WTC11 (cell line): ENCODE results near the gene TNXB. TPM values are rescaled to one million over a fixed set of nuclear protein-coding genes. Genes with fewer than 3 reads are reported as not detected.

Source experiments
- ATAC-seq: fragments of 200-7000 bp; cut with Tn5 transposase; 2 replicates; pipeline ENCODE4 v1.10.0; 2021; ENCODE audit warnings: mild to moderate bottlenecking, moderate library complexity
- CTCF ChIA-PET: fragments of 300-600 bp; sonication (Branson Sonifier 250); formaldehyde crosslinking; loops from one replicate; lab custom pipeline; 2021; ENCODE audit warnings: antibody characterized with exemption; lab: Charles Lee
- POLR2A ChIA-PET: fragments of 350-600 bp; sonication (Branson Sonifier 250); formaldehyde crosslinking; loops from one replicate; lab custom pipeline; 2021; ENCODE audit warnings: antibody characterized with exemption; lab: Charles Lee
- DNase-seq: peaks from one replicate; pipeline ENCODE4 v3.0.0; 2021; ENCODE audit warnings: low spot score
- H3K27ac Mint-ChIP-seq: 2 replicates; pipeline ENCODE4 v1.8.0; 2021; ENCODE audit warnings: mixed read lengths
- H3K27me3 Mint-ChIP-seq: 2 replicates; pipeline ENCODE4 v1.8.0; 2021; ENCODE audit warnings: low read depth, mild to moderate bottlenecking, moderate library complexity, mixed read lengths
- H3K36me3 Mint-ChIP-seq: 2 replicates; pipeline ENCODE4 v1.8.0; 2021; ENCODE audit warnings: mixed read lengths
- H3K4me1 Mint-ChIP-seq: 2 replicates; pipeline ENCODE4 v1.8.0; 2022; ENCODE audit warnings: mixed read lengths
- H3K4me3 Mint-ChIP-seq: 2 replicates; pipeline ENCODE4 v1.8.0; 2021; ENCODE audit warnings: mild to moderate bottlenecking, moderate library complexity, mixed read lengths
- H3K9me3 Mint-ChIP-seq: 2 replicates; pipeline ENCODE4 v1.8.0; 2021; ENCODE audit warnings: mixed read lengths
- ARID4B ChIP-seq: sonication (generic); formaldehyde crosslinking; IDR thresholded peaks from 2 replicates; pipeline ENCODE4 v1.8.0; 2023; ENCODE audit warnings: missing genetic modification reagents, mild to moderate bottlenecking, borderline replicate concordance
- CBFB ChIP-seq: sonication (generic); formaldehyde crosslinking; IDR thresholded peaks from 2 replicates; pipeline ENCODE4 v1.8.1; 2022; ENCODE audit warnings: mild to moderate bottlenecking, low read depth, missing genetic modification reagents
- CREB1 ChIP-seq: sonication (generic); formaldehyde crosslinking; IDR thresholded peaks from 2 replicates; pipeline ENCODE4 v1.8.0; 2023; ENCODE audit warnings: mild to moderate bottlenecking, missing genetic modification reagents
- E2F1 ChIP-seq: sonication (generic); formaldehyde crosslinking; IDR thresholded peaks from 2 replicates; pipeline ENCODE4 v1.8.0; 2022; ENCODE audit warnings: mild to moderate bottlenecking, missing genetic modification reagents
- EMX1 ChIP-seq: fragments of 250-450 bp; sonication (Bioruptor Pico); IDR thresholded peaks from 2 replicates; pipeline ENCODE4 v1.8.0; 2021; ENCODE audit warnings: mild to moderate bottlenecking
- KAT7 ChIP-seq: sonication (generic); formaldehyde crosslinking; IDR thresholded peaks from 2 replicates; pipeline ENCODE4 v1.8.1; 2023; ENCODE audit warnings: missing genetic modification reagents, mild to moderate bottlenecking, borderline replicate concordance
- MAX ChIP-seq: sonication (generic); formaldehyde crosslinking; IDR thresholded peaks from 2 replicates; pipeline ENCODE4 v1.8.0; 2022; ENCODE audit warnings: mild to moderate bottlenecking, missing genetic modification reagents
- MLX ChIP-seq: sonication (generic); formaldehyde crosslinking; IDR thresholded peaks from 2 replicates; pipeline ENCODE4 v1.8.1; 2023; ENCODE audit warnings: mild to moderate bottlenecking, missing genetic modification reagents, moderate library complexity
- NR1H2 ChIP-seq: sonication (generic); formaldehyde crosslinking; IDR thresholded peaks from 2 replicates; pipeline ENCODE4 v1.9.0; 2021; ENCODE audit warnings: mild to moderate bottlenecking, moderate library complexity, missing genetic modification reagents
- NR2C2 ChIP-seq: sonication (generic); formaldehyde crosslinking; IDR thresholded peaks from 2 replicates; pipeline ENCODE4 v1.8.0; 2022; ENCODE audit warnings: mild to moderate bottlenecking, missing genetic modification reagents
- PRDM15 ChIP-seq: sonication (generic); formaldehyde crosslinking; IDR thresholded peaks from 2 replicates; pipeline ENCODE4 v1.8.0; 2022; ENCODE audit warnings: missing genetic modification reagents
- PRRX2 ChIP-seq: fragments of 250-450 bp; sonication (Bioruptor Pico); IDR thresholded peaks from 2 replicates; pipeline ENCODE4 v1.8.0; 2021; ENCODE audit warnings: mild to moderate bottlenecking
- SP1 ChIP-seq: sonication (generic); formaldehyde crosslinking; conservative IDR thresholded peaks from 2 replicates; pipeline ENCODE4 v1.8.1; 2022; ENCODE audit warnings: missing genetic modification reagents
- TCF7 ChIP-seq: sonication (generic); formaldehyde crosslinking; IDR thresholded peaks from 2 replicates; pipeline ENCODE4 v1.8.0; 2022; ENCODE audit warnings: mild to moderate bottlenecking, low read depth, missing genetic modification reagents, moderate library complexity
- USF1 ChIP-seq: sonication (generic); formaldehyde crosslinking; IDR thresholded peaks from 2 replicates; pipeline ENCODE4 v1.8.0; 2022; ENCODE audit warnings: mild to moderate bottlenecking, missing genetic modification reagents
- ZNF121 ChIP-seq: sonication (generic); formaldehyde crosslinking; IDR thresholded peaks from 2 replicates; pipeline ENCODE4 v1.8.0; 2023; ENCODE audit warnings: missing genetic modification reagents
- ZNF263 ChIP-seq: sonication (generic); formaldehyde crosslinking; IDR thresholded peaks from 2 replicates; pipeline ENCODE4 v1.8.1; 2022; ENCODE audit warnings: low read depth, mild to moderate bottlenecking, moderate library complexity, missing genetic modification reagents
- ZNF396 ChIP-seq: fragments of 250-450 bp; sonication (Bioruptor Pico); IDR thresholded peaks from 2 replicates; pipeline ENCODE4 v1.8.0; 2021; ENCODE audit warnings: mild to moderate bottlenecking, moderate library complexity, borderline replicate concordance
- ZNF512 ChIP-seq: sonication (generic); formaldehyde crosslinking; IDR thresholded peaks from 2 replicates; pipeline ENCODE4 v1.8.1; 2022; ENCODE audit warnings: missing genetic modification reagents, borderline replicate concordance
- total RNA-seq: library from RNA; stranded (reverse); gene quantifications from 3 replicates; pipeline ENCODE4 v1.2.3, GENCODE V29; 2021

The TNXB gene
- total RNA-seq, 1 experiment from 2014 or later, result 6.4 TPM

- Mint-ChIP-seq H3K4me1 (no peaks in the 10 kb centered on the region), H3K9me3 (no peaks in the 10 kb centered on the region), H3K27ac (no peak overlapping the region), H3K4me3 (no peak overlapping the region), H3K36me3 (no peaks in the 10 kb centered on the region), H3K27me3 (peaks cover 2% of the 10 kb centered on the region; the same call in 1 of the 2 replicates)
- CTCF ChIA-PET, result interaction anchor here (0.6 to 1.8 kb wide), 16 partner anchors 9 to 198 kb away, joined by 3 to 23 read pairs (median 6); partner anchors contain the start of genes AGPAT1, DXO, FKBPL and TNXB
- DNase-seq (no peak), ATAC-seq (peak; percentile 76)
- TF ChIP-seq MAX (CRISPR knock-in tag) (no peak), PRRX2 (CRISPR knock-in tag) (no peak), NR1H2 (no peak), ZNF121 (no peak), ARID4B (no peak), MLX (CRISPR knock-in tag) (no peak), E2F1 (CRISPR knock-in tag) (no peak), NR2C2 (CRISPR knock-in tag) (no peak)
- POLR2A ChIA-PET, result no interaction called here
These were observed 12.5 kb downstream of the TNXB start for GRCh38 chr6:32096394-32097258.

- no peak overlapping the region for H3K27ac Mint-ChIP-seq
- peaks cover 2% of the 10 kb centered on the region; the same call in 1 of the 2 replicates for H3K27me3 Mint-ChIP-seq
- H3K9me3 Mint-ChIP-seq, result no peaks in the 10 kb centered on the region
- ChIA-PET POLR2A (no interaction called here), CTCF (interaction anchor here (1.2 to 1.8 kb wide), 4 partner anchors 8 to 34 kb away, joined by 5 to 20 read pairs (median 7); partner anchors contain the start of gene FKBPL)
- H3K4me1 Mint-ChIP-seq, result no peaks in the 10 kb centered on the region
- DNase-seq (no peak), ATAC-seq (no peak; the same call in 1 of the 2 replicates)
- H3K36me3 Mint-ChIP-seq, result no peaks in the 10 kb centered on the region
- H3K4me3 Mint-ChIP-seq, result no peak overlapping the region
- TF ChIP-seq USF1 (no peak), TCF7 (CRISPR knock-in tag) (no peak), ZNF263 (CRISPR knock-in tag) (no peak), ZNF396 (CRISPR knock-in tag) (no peak), CBFB (no peak), SP1 (no peak), E2F1 (CRISPR knock-in tag) (no peak), EMX1 (no peak), KAT7 (CRISPR knock-in tag) (no peak), PRDM15 (CRISPR knock-in tag) (no peak), ZNF512 (CRISPR knock-in tag) (no peak), ZNF121 (no peak), CREB1 (no peak)
These were observed 13.1 kb downstream of the TNXB start for GRCh38 chr6:32096087-32096393.
